ENCODE measurements around the gene RBMS3. TPM values are rescaled to one million over a fixed set of nuclear protein-coding genes. Genes with fewer than 3 reads are reported as not detected.

The RBMS3 gene
- total RNA-seq, 1 donor from 2014 or later: 49.0 TPM

DNA sequence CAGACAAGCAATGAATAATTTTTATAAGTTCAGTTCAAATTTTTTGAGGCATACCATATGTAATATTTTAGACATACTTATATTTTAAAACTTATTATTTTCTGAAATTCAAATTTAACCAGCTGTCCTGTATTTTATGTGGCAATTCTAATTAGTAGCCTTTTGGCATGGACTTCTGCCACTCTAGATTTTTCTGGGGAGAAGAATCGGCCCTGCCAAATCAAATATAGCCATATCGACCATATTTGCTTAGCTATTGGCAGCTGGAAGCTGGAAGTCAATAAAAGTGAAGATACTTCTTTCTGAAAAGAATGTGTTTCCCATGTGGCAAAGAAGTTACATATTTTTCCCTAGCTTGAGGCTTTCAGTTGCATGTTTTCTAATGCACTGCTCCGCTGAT lies 9.4 kb upstream of the RBMS3 start:
- intact Hi-C loops (cut with DNase I): no loop called here
- DNase-seq (ENCODE audit: low spot score): no peak

DNA sequence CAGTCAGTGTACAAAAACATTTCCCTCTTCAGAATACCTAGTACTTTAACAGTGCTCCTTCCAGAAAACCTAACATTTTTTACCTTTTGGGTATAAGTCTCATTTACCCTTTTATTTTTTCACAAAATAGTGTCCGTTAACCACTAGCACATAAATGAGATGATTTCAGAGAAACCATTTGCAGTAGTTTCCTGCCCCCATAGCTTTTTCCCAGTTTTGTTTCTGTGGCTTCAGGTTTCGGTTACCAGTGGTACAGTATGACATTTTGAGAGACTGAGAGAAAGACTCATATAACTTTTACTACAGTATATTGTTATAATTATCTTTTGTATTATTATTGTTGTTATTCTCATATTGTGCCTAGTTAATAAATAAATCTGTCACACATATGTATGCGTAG lies 6.2 kb upstream of the RBMS3 start:
- intact Hi-C loops (cut with DNase I): loop anchor here (5.0 kb wide), 1 partner anchor 132 kb away; no protein-coding TSS in a partner anchor
- no peak for DNase-seq (ENCODE audit: low spot score)

DNA sequence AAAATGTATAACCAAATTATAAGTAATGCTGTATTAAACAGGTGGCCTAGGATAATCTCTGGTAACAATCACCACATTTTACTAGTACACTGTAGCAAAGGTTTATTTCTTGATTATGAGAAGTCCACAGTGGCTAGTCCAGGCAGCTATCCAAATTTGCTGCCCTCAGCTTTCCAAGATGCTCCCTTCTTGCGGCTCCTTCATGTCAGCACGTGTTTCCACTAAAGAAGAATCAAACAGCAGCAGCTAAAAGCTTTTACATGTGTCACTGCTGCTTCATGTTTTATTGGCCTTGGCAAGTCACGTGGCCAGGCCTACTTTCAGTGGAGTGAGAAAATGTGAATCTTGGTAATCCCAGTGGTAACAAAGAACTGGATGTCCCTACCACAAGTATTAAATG lies 5.6 kb upstream of the RBMS3 start:
- intact Hi-C loops (cut with DNase I): loop anchor here (5.0 kb wide), 1 partner anchor 133 kb away; no protein-coding TSS in a partner anchor
- DNase-seq (ENCODE audit: low spot score): no peak

DNA sequence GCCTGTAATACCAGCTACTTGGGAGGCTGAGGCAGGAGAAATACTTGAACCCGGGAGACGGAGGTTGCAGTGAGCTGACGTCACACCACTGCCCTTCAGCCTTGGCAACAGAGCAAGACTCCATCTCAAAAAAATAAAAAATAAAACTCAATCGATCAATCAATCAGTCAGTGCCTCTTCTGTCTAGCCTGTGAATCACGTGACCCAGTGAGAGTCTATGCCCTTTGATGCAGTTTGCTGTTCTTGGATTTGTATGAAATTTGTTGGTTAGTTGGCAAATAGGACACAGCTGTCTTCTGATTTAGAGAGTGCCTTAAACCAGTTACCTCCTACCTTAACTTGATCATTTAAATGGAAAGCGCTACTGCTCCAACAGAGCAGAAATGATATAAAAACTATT lies 3.6 kb upstream of the RBMS3 start:
- intact Hi-C loops (cut with DNase I): loop anchor here (5.0 kb wide), 1 partner anchor 135 kb away; no protein-coding TSS in a partner anchor
- DNase-seq (ENCODE audit: low spot score): no peak

DNA sequence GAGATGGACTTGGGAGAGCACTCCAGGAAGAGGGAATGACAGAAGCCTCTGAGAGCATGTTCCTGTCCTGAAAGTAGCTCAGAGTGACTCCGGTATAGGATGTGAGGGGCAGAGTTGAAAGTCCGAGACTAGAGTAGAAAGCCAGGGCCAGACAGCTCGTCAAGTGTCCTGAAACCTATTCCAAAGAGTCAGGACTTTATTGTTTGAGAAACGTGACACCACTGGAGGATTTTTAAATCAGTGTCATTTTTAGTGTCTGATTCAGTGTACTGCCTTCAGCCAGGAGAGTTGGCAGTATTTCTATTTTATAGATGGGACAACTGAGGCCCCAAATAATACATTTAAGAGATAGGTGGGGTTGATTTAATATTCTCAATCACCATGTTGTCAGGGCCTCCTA lies 1.6 kb upstream of the RBMS3 start:
- intact Hi-C loops (cut with DNase I): loop anchor here (5.0 kb wide), 1 partner anchor 137 kb away; no protein-coding TSS in a partner anchor
- DNase-seq (ENCODE audit: low spot score): no peak

DNA sequence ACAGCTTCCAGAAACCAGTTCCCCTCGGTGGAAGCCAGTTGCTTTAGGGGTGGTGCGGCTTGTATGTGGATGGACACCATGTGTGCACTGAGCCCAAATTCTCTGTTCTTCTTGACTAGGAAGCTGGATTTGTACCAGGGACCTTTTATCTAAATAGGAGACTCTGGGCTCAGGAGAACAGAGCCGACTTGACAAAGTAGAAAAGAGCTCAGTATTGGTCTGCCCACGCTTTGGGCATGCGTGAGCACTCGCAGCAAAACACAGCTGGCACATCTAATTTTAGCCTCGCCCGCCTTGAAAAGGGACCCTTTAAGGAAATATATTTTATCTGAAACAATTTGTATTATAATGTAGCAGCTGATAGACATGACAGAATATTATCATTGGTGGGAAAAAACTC lies 1.1 kb upstream of the RBMS3 start:
- intact Hi-C loops (cut with DNase I): loop anchor here (2.0 to 5.0 kb wide), 9 partner anchors 51 to 477 kb away; no protein-coding TSS in a partner anchor
- DNase-seq (ENCODE audit: low spot score): no peak

DNA sequence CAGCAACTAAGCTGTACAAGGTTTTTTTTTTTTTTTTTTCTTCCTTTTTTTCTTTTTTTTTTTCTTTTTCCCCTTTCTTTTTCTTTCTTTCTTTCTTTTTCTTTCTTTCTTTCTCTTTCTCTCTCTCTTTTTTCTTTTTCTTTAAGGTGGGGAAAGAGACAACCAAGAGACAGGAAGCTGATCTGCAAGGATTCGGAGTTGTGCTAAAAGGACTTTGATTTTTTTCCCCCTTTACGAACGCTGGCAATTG lies 148 bp downstream of the RBMS3 start:
- intact Hi-C loops (cut with DNase I): loop anchor here (2.0 to 5.0 kb wide), 8 partner anchors 50 to 476 kb away; no protein-coding TSS in a partner anchor
- DNase-seq (ENCODE audit: low spot score): no peak

DNA sequence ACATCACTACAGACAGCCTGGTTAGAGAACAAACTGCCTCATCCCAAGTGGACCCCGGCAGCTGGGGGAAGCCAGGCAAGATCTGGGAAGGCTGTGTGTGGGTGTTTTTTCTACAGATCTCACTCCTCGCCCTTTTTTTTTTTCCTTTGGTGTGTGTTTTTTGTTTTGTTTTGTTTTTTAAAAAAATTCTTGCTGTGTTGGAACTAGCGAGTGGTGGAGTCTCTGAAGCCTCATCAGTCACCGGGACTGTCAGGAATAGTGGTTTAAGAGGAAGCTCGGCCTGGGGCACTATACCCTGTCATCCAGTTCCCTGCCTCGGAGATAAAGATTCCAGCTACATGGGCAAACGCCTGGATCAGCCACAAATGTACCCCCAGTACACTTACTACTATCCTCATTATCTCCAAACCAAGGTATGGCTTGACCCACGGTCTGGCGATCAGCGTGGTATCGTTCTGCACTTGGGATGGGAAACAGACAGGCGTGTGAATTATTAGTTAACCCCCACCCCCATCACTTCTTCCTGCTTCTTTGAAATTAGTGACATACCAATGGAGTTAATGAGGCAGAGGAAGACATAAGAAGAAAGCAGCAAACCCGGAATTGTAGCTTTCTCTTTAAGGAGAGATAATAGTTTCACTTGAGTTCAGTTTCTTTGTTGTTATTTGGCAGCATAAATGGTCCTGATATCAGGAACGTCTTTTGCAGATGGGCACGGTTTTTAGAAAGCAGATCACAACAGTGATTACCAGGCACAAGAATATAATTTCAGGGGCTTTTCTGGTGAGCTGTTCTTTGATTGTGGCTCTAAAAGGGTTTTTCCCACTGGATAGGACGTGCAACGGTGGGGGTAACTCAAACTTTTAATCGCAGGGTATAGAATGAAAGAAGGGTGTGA lies 722 bp downstream of the RBMS3 start:
- intact Hi-C loops (cut with DNase I): loop anchor here (2.0 to 5.0 kb wide), 8 partner anchors 49 to 475 kb away; no protein-coding TSS in a partner anchor
- DNase-seq (ENCODE audit: low spot score): no peak

DNA sequence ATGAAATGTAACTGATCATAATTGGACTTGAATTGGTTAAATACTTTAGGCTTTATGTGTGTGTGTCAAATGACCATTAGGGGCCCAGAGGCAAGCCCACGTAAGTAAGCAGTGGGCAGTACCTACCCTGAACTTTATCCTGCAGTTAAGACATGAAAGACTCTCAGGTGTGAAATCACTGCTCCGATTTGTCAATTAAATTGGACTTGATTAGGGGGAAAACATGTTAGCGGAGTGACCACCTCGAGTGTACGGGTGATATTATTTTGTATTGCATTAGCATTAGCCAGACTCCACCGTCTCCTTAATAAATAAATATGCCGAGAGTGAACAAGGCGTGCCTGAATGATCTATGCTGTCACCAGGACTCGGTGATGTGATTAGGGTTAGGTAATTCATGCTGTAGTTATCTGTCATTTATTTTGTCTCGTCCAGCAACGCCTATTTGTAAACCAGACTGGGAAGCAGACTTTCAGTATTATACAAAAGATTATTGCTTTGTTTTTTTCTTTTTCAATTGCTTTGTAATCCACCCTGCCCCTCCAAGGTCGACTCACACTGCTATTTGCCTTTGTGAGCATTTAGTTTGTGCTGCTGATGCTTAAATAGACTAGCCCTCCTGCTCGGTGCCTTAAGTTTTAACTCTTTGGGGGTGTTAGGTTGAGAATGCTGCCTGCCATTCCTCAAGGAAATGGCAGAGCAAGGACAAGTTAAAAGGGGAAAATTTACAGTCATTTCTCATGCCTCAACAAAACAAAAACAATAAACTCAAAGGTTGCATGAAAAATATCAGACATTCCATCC lies 1.8 kb downstream of the RBMS3 start:
- intact Hi-C loops (cut with DNase I): loop anchor here (5.0 kb wide), 3 partner anchors 100 to 360 kb away; no protein-coding TSS in a partner anchor
- DNase-seq (ENCODE audit: low spot score): no peak

DNA sequence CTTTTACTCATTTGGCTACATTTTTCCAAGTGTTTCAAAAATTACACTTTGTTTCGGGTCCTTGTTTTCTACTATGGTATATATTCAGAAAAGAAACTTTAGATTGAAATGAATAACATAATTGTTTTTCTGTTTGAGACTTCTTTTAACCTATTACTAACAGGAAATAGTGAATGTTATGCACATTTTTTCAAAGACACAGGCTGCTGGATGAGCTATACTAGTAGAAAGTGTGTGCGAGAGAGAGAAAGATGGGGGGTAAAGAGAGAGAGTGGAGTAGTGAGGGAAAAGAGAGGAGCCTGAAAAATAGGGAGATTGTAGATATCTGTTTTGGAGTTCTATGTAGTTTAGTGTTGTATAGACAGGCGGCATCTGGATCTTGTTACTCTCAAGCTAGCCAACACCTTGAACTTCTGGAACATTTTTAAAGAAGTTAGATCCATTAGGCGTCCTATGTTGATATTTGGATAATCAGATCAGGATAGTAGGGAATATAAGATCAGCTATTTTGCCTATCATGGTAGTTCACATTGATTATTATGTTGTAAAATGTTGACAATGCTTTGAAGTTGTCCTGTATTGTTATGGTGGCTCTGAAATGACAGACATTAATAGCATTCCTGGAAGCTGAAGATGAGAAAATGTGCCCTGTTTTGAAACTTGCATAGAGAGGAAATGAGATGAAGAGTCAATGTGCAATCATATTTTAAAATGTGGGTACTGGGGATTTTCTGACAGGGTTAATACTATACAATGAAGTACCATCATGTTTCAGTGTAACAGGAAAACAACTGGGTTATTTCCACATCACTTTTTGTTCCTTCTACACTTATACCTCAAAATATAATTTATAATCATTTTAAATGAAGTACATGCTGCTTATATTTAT lies 2.6 kb downstream of the RBMS3 start:
- intact Hi-C loops (cut with DNase I): loop anchor here (5.0 kb wide), 3 partner anchors 99 to 359 kb away; no protein-coding TSS in a partner anchor
- no peak for DNase-seq (ENCODE audit: low spot score)

DNA sequence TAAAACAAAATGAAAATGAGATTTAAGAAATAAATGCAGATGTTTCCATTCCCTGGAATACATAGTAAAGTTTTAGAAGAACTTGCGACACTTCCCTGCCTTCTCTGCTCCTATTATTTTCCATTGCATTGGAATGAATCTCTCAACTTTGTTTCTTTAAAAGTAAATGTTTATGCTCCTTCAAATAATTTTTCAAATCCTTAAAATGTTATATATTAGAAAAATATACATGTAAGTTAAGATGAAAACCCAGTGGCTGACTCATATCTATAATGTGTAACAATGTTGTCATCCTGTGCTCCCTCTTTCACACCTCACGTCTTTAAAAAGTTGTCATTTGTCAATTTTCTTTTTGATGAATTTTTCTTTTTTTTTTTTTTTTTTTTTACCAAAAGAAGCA lies 3.6 kb downstream of the RBMS3 start:
- intact Hi-C loops (cut with DNase I): loop anchor here (5.0 kb wide), 3 partner anchors 98 to 358 kb away; no protein-coding TSS in a partner anchor
- no peak for DNase-seq (ENCODE audit: low spot score)

DNA sequence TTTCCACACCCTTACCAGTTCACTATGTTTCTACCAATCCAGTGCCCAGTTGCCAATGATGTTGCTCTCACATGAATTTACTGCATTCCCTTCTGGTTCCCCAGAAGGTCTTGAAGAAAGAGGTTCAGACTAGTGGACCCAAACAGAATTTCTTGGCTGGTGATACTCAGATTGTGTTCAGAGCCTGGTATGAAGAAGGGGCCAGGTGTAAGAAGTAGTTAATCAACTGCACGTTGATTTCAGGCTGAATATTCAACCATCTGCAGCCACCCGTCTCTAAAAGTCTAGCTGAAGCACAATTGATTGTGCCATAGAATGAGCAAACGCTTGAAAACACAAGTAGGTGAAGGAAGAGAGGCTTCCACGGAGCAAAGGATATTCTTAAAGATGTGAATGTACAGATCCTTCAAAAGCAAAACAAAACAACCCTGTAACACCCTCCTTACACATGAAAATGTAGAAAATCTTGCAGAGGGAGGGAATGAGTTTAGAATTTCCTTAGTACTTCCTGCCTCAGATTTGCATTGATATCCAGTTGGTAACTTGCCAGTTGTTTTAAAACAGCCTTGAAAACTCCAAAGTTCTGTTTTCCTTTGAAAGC lies 4.7 kb downstream of the RBMS3 start:
- intact Hi-C loops (cut with DNase I): loop anchor here (5.0 kb wide), 1 partner anchor 37 kb away; no protein-coding TSS in a partner anchor
- DNase-seq (ENCODE audit: low spot score): no peak

DNA sequence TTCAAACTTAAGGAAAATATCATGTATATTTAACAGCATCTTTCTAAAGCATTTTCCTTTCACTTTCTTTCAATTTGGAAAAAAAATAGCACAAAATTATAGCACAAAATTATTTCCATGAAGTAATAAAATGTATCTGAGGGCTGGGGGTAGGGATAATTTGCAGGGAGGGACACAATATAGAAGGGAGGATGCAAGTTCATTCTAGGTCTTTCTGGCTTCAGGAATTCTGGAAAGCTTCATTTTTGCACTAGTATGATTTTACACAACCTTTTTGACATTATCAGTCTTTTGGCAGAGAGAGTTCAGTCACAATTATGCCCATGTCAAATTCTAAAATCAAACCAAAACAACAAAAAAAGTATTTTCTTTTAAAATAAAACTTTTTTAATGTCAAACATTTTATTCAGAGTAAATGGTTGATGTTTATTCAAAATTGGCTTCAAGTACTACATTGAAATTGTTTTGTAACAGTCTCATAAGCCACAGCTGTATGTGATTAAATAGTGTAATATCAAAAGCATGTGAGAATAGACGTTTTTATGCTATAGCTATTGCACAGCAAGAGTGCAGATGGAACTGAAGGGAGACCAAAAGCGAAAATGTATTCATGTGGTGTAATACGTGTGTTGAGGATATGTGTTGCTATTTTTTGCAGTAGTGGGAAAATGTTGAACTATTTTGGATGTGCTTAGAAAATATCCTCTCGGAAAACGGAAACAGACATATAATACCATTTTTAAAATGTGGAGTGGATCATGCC lies 5.8 kb downstream of the RBMS3 start:
- DNase-seq (ENCODE audit: low spot score): no peak
- intact Hi-C loops (cut with DNase I): loop anchor here (5.0 kb wide), 1 partner anchor 36 kb away; no protein-coding TSS in a partner anchor

DNA sequence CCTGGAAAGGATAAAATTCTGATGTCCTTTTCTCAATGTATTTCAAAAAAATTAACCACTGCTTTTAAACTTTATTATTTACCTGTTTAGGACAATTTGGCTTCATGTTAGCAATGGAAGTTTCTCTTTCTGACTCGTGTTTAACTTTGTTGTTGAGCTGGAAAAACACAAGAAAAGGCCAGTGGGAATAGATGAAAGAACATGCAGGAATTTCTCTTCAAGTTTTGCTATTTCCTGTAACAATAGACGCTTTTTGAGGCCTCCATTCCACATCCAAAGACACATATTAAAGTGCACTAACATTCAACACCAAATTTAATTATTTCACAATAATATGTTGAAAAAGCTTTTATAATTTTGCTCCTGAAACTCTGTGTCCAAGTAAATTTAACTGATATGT lies 9.7 kb downstream of the RBMS3 start:
- no peak for DNase-seq (ENCODE audit: low spot score)
- intact Hi-C loops (cut with DNase I): no loop called here

DNA sequence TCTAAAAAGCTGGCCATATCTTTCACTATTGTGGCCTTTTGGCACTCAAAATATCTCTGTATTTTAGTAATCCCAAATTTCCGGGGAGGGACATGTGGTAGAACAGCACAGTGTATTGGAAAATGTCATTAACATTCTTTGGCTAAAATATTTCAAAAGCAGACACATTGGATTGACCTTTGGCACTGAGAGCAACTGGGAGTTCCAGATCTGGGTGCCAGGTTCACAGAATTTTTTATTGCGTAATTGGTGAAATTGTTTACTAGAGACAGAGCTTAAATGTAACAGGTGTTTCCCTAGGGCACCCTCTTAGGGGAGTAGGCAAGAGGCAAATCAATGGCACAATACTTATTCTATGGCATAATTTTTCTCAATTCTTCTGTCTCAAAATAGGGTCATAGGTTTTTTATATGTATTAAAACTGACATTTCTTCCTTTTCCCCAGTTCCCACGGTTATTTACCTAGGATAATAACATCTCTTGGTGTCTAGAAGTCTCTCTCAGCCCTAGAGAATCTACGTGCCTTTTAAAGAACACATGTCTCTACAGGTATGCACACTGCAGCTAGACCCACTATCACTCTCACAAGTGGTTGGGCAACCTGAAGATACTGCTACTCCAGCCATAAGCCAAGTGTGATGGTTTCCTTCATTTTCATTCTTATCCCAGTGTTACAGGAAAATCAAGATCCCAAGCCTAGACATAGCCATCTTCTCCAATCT lies 10.6 kb downstream of the RBMS3 start:
- no peak for DNase-seq (ENCODE audit: low spot score)
- intact Hi-C loops (cut with DNase I): no loop called here

DNA sequence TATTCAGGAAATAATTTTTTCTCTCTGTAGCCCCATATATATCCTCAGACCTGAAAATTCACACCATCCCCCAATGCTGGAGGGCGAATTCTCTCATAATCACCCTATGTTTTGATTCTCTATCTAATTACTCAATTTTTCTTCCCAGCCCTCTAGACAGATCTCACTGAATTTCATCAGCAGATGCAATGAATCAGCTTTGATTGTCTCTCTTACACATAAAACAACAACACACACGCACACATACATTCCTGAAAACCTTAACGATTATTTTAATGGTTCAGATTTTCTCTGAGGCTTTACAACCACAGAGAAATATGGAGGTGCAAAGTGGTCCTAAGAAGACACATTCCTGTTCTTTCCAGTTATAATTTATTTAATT lies 11.1 kb downstream of the RBMS3 start:
- DNase-seq (ENCODE audit: low spot score): no peak
- intact Hi-C loops (cut with DNase I): no loop called here

DNA sequence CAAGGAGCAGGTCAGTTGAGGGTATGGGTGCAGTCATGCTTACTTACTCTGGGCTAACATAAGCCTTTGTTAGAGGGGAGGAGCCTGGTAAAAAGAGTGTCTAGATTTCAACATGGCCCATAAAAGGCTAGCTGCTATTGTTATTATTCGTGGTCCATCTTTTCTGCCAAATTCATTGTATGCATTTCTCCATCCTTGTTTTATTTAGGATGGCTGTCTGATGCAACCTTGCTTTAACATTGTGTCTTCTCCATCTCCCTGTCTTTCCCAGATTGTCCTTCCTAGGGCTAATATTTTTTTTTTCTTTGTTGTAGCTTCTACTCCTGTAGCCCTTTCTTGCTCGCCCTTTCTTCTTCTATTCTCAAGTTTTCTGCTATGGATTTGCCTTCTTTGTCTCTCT lies 12.6 kb downstream of the RBMS3 start:
- intact Hi-C loops (cut with DNase I): no loop called here

DNA sequence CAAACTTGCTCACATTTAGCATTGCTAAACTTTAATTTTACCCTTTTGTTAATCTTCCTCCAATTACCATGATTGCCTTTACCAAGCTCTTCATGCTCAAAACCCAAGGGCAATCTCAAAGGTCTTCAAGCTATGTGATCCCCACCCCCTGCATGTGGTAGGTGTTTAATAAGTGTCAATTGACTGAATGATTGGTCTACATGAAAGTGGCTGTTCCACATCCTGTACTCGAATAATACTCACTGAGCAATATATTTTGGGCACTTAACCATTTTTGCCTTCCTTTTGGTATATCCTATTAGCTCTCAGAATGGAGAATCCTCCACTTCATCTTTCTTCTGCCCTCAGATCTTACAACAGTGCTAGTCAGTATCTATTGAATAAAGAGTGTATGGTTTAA lies 17.1 kb downstream of the RBMS3 start:
- no peak for DNase-seq (ENCODE audit: low spot score)
- intact Hi-C loops (cut with DNase I): no loop called here

More for the DNA sequence above, 12.6 kb downstream of the RBMS3 start:
- no peak for DNase-seq (ENCODE audit: low spot score)
